GM13977 (cell line): ENCODE results near the gene CLDN15.
"Not testable (repeated sequence)": the region's sequence is repeated elsewhere in the genome, so short reads cannot be mapped to it uniquely, and the experiment has no call there.

ENCODE experiments used
- DNase-seq: peaks from one replicate; pipeline ENCODE4 v3.0.0; 2012; ENCODE audit warnings: low spot score
- in situ Hi-C: fragments of 300-500 bp; cut with MboI; formaldehyde crosslinking; loops from one replicate; pipeline ENCODE4 v1.12.0; 2022; ENCODE audit warnings: low sequenced_read_pairs, low pct_unique_long_range_greater_than_20kb, mixed read lengths, inconsistent platforms; ENCODE audit not compliant: unreplicated experiment
- TF ChIP-seq, protein P1 (sequence below): IDR thresholded peaks from 2 replicates; pipeline ENCODE4 v1.5.1; 2012; ENCODE audit warnings: mild to moderate bottlenecking, control low read depth; ENCODE audit not compliant: insufficient read depth; ENCODE audit errors: extremely low read depth, missing control alignments

The CLDN15 gene

DNA sequence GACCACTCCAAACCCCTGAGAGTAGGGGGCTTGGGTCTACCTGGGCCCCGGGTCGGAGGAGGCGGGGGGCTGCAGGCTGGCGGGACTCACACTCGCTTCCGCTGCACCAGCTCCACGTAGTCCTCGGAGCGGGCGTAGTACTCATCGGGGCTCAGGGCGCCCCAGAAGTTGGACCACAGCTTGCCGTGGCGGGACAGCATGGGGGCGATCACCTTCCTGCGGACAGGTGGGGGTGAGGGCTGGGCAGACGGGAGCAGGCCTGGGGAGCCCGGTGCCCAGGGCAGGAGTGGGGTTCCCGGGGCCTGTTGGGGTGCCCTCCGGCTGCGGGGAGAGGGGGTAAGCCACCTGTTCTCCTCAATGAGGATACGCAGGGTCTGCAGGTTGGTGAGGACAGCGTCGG is 26.1 kb downstream of the CLDN15 start:
- TF ChIP-seq, protein P1, sequence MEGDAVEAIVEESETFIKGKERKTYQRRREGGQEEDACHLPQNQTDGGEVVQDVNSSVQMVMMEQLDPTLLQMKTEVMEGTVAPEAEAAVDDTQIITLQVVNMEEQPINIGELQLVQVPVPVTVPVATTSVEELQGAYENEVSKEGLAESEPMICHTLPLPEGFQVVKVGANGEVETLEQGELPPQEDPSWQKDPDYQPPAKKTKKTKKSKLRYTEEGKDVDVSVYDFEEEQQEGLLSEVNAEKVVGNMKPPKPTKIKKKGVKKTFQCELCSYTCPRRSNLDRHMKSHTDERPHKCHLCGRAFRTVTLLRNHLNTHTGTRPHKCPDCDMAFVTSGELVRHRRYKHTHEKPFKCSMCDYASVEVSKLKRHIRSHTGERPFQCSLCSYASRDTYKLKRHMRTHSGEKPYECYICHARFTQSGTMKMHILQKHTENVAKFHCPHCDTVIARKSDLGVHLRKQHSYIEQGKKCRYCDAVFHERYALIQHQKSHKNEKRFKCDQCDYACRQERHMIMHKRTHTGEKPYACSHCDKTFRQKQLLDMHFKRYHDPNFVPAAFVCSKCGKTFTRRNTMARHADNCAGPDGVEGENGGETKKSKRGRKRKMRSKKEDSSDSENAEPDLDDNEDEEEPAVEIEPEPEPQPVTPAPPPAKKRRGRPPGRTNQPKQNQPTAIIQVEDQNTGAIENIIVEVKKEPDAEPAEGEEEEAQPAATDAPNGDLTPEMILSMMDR, result no peak
- DNase-seq, result no peak
- in situ Hi-C loops, result no loop called here

DNA sequence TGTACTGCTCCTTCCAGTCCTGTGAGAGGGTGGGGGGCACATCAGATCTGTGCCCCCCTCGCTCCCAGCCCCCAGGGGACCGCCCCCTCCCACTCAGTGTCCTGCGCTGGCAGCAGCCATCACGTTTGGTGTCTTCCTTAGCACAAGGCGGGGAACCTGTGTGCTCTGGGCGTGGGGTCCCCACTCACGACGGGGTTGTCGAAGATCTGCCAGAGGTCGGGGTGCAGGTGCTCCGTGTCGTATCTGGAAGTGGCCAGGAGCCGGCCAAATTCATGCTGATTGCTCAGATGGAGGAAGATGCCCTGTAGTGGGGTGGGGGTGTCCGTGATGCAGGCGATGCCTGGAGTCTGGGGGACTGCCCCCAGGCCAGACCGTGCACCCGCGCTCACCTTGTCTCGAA is 27.5 kb downstream of the CLDN15 start:
- in situ Hi-C loops, result no loop called here
- DNase-seq, result no peak
- TF ChIP-seq, protein P1, result no peak

- TF ChIP-seq, protein P1, result no peak
- in situ Hi-C loops, result no loop called here
- no peak for DNase-seq
Measured at GRCh38 chr7:101208794-101209193, 28.8 kb downstream of the CLDN15 start.

DNA sequence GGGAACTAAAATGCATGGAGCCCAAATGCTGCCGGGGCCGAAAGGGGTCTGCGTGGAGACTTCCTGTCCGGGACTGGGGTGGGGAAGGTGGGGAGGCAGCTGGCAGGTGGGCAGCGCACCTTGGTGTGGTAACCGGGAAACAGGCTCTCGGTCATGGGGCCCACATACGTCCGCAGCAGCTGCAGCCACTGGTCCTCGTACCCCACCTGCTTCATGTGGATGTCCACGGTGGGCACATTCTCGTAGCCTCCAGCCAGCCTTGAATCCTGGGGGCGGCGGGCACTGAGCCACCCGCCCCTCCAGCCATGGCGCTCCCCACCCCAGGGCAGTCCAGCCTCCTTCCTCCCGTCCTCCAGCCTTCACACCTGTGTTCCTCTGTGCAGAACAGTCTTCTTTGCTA is 30.1 kb downstream of the CLDN15 start:
- no peak for DNase-seq
- TF ChIP-seq, protein P1, result no peak
- in situ Hi-C loops, result no loop called here

DNA sequence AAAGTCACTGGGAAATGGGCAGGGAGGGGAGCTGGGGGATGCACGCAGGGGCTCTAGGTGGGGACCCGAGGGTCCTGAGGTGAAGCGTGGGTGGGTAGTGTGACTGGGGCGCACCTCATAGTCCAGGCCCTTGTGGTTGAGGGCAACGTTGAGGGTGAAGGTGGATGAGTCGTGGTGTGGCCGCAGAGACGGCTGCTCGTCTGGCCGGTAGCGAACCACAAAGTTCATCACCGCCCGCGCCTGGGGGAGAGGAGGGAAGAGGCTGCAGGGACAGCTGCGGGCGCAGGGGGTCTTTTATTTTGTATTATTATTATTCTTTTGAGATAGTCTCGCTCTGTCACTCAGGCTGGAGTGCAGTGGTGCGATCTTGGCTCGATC is 30.9 kb downstream of the CLDN15 start:
- TF ChIP-seq, protein P1, result no peak
- in situ Hi-C loops, result no loop called here
- no peak for DNase-seq

DNA sequence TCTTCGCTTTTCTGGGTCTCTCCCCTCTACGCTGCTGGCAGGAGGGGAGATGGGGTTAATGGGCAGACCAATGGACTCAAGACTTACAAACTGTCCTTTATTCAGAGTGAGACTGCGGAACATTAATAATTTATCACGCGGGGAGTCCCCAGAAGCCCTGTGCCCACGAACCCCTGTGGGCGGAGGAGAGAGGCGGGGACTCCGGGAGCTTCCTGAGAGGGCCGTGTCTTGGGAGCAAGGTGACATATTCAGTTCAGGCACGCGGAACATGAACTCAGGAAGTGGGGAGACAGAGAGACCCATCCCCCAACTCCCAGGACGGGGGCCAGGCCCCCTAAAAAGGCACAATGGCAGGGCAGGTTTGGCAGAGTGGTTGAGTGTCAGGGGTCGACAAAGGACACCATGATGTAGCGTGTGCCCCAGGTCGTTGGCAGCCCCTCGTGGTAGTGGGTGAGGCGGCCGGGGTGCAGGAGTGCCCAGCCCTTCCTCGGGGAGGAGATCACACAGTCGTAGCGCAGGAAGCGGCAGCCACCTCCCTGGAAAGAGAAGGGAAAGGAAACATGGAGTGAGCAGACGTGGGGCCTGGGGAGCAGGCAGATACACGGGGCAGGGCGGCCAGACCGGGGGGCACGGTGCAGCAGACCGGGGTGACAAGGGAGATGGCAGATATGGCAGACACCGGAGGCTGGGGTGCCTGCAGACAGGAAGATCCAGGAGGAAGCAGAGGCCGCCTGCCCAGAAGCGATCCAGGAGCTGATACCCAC is 31.5 kb downstream of the CLDN15 start:
- DNase-seq, result no peak
- in situ Hi-C loops, result no loop called here
- TF ChIP-seq, protein P1, result no peak

- not testable (repeated sequence) for DNase-seq
Measured at GRCh38 chr7:101203740-101204738, 33.6 kb downstream of the CLDN15 start.

More at GRCh38 chr7:101203740-101204738, 33.6 kb downstream of the CLDN15 start:
- in situ Hi-C loops, result not testable (repeated sequence)
